KOPT-K1 (cell line): ENCODE results near the gene PARD3B.

ENCODE experiments used
- H3K27ac ChIP-seq: fragments of 200-600 bp; sonication (generic); 2 replicates; pipeline ENCODE4 v1.5.1; 2016; ENCODE audit warnings: antibody characterized with exemption, mild to moderate bottlenecking, low read depth, low read length; ENCODE audit not compliant: poor library complexity, severe bottlenecking
- H3K36me3 ChIP-seq: fragments of 200-600 bp; sonication (generic); 2 replicates; pipeline ENCODE4 v1.5.1; 2017; ENCODE audit warnings: antibody characterized with exemption, mild to moderate bottlenecking, low read length, moderate library complexity; ENCODE audit not compliant: insufficient read depth
- H3K9me3 ChIP-seq: fragments of 200-600 bp; sonication (generic); 2 replicates; pipeline ENCODE4 v1.5.1; 2017; ENCODE audit warnings: antibody characterized with exemption, low read length, mild to moderate bottlenecking; ENCODE audit not compliant: insufficient read depth, poor library complexity, severe bottlenecking

PARD3B gene

GRCh38 chr2:204544961-204545860, at the start of gene PARD3B:
Gene PARD3B, plus strand, starts transcription at chr2:204545475. Its CDS starts 525 bp downstream, at chr2:204546000.
- no peaks in the 10 kb centered on the region for H3K36me3 ChIP-seq
- no peaks in the 10 kb centered on the region for H3K9me3 ChIP-seq
- H3K27ac ChIP-seq: no peak within 1 kb of the TSS

GRCh38 chr2:204496779-204497178, 48.5 kb upstream of the PARD3B start:
- no peaks in the 10 kb centered on the region for H3K36me3 ChIP-seq
- no peak overlapping the region for H3K27ac ChIP-seq
- H3K9me3 ChIP-seq: no peaks in the 10 kb centered on the region

GRCh38 chr2:204497855-204498254, 47.4 kb upstream of the PARD3B start:
- no peaks in the 10 kb centered on the region for H3K36me3 ChIP-seq
- no peaks in the 10 kb centered on the region for H3K9me3 ChIP-seq
- H3K27ac ChIP-seq: no peak overlapping the region

- Histone ChIP-seq H3K36me3 (no peaks in the 10 kb centered on the region), H3K27ac (no peak overlapping the region), H3K9me3 (no peaks in the 10 kb centered on the region)
Measured at GRCh38 chr2:204498291-204498690, 47.0 kb upstream of the PARD3B start.

- no peak overlapping the region for H3K27ac ChIP-seq
- no peaks in the 10 kb centered on the region for H3K36me3 ChIP-seq
- H3K9me3 ChIP-seq: no peaks in the 10 kb centered on the region
Measured at GRCh38 chr2:204503869-204504268, 41.4 kb upstream of the PARD3B start.

- Histone ChIP-seq H3K36me3 (no peaks in the 10 kb centered on the region), H3K27ac (no peak overlapping the region), H3K9me3 (no peaks in the 10 kb centered on the region)
Measured at GRCh38 chr2:204504594-204504993, 40.7 kb upstream of the PARD3B start.

GRCh38 chr2:204505488-204505887, 39.8 kb upstream of the PARD3B start:
- Histone ChIP-seq H3K36me3 (no peaks in the 10 kb centered on the region), H3K27ac (no peak overlapping the region), H3K9me3 (no peaks in the 10 kb centered on the region)

- H3K27ac ChIP-seq: no peak overlapping the region
- no peaks in the 10 kb centered on the region for H3K36me3 ChIP-seq
- no peaks in the 10 kb centered on the region for H3K9me3 ChIP-seq
Measured at GRCh38 chr2:204505946-204506345, 39.3 kb upstream of the PARD3B start.

GRCh38 chr2:204507636-204508035, 37.6 kb upstream of the PARD3B start:
- Histone ChIP-seq H3K9me3 (no peaks in the 10 kb centered on the region), H3K27ac (no peak overlapping the region), H3K36me3 (no peaks in the 10 kb centered on the region)

GRCh38 chr2:204510709-204511420, 34.4 kb upstream of the PARD3B start:
- no peaks in the 10 kb centered on the region for H3K9me3 ChIP-seq
- no peaks in the 10 kb centered on the region for H3K36me3 ChIP-seq
- no peak overlapping the region for H3K27ac ChIP-seq

GRCh38 chr2:204514439-204514838, 30.8 kb upstream of the PARD3B start:
- Histone ChIP-seq H3K9me3 (no peaks in the 10 kb centered on the region), H3K27ac (no peak overlapping the region), H3K36me3 (no peaks in the 10 kb centered on the region)

GRCh38 chr2:204515416-204515815, 29.9 kb upstream of the PARD3B start:
- H3K9me3 ChIP-seq: no peaks in the 10 kb centered on the region

GRCh38 chr2:204517154-204517553, 28.1 kb upstream of the PARD3B start:
- Histone ChIP-seq H3K9me3 (no peaks in the 10 kb centered on the region), H3K27ac (no peak overlapping the region), H3K36me3 (no peaks in the 10 kb centered on the region)

More at GRCh38 chr2:204515416-204515815, 29.9 kb upstream of the PARD3B start:
- no peaks in the 10 kb centered on the region for H3K36me3 ChIP-seq
- no peak overlapping the region for H3K27ac ChIP-seq

GRCh38 chr2:204529795-204530463, 15.3 kb upstream of the PARD3B start:
- Histone ChIP-seq H3K36me3 (no peaks in the 10 kb centered on the region), H3K27ac (no peak overlapping the region), H3K9me3 (no peaks in the 10 kb centered on the region)

GRCh38 chr2:204530464-204530805, 14.8 kb upstream of the PARD3B start:
- H3K9me3 ChIP-seq: no peaks in the 10 kb centered on the region
- H3K27ac ChIP-seq: no peak overlapping the region
- no peaks in the 10 kb centered on the region for H3K36me3 ChIP-seq
